ENCODE measurements around the gene CSNK1G2. TPM values are rescaled to one million over a fixed set of nuclear protein-coding genes. Genes with fewer than 3 reads are reported as not detected.

CSNK1G2 gene
- polyA plus RNA-seq, 5 donors: 32.0 to 70.0 (median 40.7) TPM

- no peak for DNase-seq
Observed at GRCh38 chr19:1942934-1943555, 2.1 kb downstream of the CSNK1G2 start.

- no peak for DNase-seq
Observed at GRCh38 chr19:1943661-1944087, 2.7 kb downstream of the CSNK1G2 start.

GRCh38 chr19:1944088-1944915 lies 3.3 kb downstream of the CSNK1G2 start:
- DNase-seq: no peak

DNA sequence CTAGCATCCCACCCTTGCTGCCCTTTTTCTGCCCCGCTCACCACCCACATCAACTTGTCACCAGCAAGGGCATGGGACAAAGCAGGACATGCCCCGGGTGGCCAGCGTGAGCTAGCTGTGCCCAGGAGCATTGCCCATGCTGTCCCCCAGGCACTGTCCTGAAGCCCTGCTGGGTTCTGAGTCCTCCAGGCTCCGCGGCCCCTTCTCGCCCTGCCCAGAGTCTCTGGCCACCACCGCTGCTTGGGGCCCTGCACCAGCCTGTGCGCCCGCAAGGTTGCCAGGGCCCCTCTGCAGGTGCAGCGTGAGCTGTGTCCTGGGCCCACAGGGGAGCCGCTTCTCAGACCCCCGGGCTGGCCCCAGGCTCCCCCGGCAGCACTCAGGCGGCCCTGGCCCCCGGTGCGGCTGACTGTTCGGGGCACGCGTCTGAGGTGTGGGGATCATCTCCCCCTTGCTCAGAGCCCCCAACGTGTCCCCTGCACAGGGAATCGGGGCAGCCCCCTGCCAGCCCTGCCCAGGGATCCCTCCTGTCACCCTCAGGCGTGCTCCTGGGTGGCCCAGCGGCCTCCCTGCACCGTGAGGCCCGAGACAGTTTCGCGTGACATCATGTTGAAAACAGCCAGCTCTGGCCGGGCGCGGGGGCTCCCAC lies 4.1 kb downstream of the CSNK1G2 start:
- no peak for DNase-seq

DNA sequence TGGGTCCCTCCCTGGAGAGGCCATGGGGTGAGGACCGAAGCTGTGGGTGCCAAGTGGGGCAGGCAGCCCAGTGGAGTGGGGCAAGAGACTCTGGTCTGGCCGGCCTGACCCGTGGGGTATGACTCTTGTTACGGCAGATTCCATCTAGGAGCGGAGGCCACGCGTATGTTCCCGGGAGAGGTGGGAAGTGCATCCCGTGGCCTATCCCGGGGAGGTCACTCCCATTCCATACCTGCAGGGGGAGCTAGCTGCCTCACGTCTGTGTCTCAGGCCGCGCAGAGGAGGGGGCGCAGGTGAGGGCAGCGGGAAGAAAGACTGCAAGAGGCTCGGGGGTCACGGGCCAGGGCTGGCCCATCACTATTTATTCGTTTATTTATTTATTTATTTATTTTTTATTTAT lies 4.9 kb downstream of the CSNK1G2 start:
- DNase-seq: no peak

- DNase-seq: no peak
Observed at GRCh38 chr19:1947651-1948209, 6.8 kb downstream of the CSNK1G2 start.

- DNase-seq: no peak
Observed at GRCh38 chr19:1949304-1950101, 8.5 kb downstream of the CSNK1G2 start.

DNA sequence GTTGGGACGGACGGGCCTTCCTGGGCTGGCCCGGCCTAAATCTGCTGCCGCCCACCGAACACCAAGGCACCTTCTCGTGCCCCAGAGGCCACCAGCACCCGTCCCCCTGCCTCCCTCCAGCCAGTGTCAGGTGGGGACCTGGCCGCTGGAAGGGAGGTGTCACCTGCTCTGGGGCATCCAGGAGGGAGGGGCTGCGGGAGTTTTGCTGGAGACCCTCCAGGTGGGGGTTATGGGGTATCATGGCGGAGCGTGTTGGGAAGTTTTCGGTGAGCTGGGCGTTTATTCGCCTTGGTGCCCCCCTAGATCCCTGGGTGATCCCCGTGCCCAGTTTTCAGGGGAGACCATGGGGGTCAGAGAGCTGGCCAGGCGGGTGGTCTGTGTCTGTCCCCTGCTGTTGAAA lies 9.7 kb downstream of the CSNK1G2 start:
- DNase-seq: no peak

GRCh38 chr19:1952635-1953034 lies 11.7 kb downstream of the CSNK1G2 start:
- DNase-seq: no peak

DNA sequence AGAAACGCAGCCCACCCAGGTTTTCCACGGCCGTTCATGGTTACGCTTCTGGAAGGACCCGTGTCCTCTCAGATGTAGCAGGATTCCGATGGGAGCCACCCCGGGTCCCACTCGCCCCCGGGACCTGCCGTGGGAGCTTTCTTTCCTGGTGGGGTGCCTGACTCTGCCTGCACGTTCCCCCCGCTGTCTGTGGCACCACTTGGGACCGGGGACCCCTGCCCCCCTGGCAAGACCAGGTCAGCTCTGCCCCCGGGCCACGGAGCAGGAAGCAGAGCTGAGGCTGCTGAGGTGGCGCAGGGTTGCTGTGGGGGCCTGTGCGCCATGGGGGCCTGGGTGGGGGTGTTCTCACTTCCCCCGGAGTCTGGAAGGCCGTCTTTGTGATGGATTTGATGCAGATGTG lies 12.1 kb downstream of the CSNK1G2 start:
- DNase-seq: no peak

GRCh38 chr19:1953441-1954094 lies 12.6 kb downstream of the CSNK1G2 start:
- DNase-seq: no peak

DNA sequence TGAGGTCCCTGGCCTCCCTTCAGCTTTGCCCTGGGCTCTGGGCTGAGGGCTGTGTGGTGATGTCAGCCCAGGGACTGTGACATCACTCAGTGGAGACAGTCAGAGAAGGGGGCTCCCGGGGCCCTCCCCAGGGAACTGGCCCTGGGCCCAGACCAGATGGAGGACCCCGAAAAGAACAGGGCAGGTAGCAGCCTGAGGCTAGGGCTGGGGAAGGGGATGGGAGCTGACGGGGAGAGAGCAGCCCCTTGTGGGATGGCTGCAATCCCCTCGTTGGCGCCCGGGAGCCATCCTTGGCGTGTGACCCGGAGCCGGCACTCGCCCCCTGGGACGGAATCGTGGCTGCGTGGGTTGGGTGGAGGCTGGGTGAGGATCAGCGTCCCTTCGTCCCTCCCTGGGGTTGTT lies 13.6 kb downstream of the CSNK1G2 start:
- DNase-seq: no peak

DNA sequence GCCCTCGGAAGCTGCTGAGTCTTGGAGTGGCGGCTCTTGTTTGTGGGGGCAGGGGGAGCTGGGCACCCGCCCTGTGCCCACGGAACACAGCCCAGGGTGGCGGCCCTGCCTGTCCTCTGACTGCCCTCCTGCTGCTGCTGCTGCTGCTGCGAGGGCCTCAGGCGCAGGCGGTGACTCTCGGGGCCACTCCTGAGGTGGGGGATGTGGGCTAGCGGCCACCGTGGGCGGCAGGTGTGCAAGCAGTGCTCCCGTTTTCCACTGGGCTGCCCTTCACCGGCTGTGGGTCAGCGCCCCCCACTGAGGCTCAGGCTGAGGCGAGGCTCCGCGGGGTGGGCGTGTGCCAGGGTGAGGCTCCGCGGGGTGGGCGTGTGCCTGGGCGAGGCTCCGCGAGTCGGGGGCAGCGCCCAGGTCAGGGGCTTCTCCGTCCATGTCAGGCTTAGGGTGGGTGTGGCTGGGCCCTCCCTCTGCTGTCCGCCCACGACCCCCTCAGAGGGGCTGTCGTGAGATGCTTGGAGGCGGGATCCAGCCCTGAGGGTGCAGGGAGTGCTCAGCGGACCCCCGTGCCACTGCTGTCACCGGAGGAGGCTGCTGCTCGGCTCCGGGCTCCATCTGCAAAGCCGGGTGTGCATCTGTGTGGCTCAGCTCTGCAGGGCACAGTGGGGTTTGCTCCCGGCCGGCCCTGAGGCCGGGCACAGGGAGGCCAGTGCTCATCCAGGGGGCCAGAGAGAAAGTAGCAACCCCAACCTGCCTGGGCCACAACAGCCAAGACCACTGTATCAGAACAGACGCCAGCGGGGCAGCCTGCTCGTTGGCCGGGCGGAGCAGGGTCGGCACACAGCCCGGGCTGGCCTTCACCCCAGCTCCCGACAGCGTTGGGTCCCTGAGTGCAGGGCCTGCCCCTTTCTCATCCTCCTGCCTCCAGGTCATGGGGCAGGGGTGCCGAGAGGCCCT lies 14.5 kb downstream of the CSNK1G2 start:
- no peak for DNase-seq

GRCh38 chr19:1956122-1956494 lies 15.1 kb downstream of the CSNK1G2 start:
- DNase-seq: no peak

DNA sequence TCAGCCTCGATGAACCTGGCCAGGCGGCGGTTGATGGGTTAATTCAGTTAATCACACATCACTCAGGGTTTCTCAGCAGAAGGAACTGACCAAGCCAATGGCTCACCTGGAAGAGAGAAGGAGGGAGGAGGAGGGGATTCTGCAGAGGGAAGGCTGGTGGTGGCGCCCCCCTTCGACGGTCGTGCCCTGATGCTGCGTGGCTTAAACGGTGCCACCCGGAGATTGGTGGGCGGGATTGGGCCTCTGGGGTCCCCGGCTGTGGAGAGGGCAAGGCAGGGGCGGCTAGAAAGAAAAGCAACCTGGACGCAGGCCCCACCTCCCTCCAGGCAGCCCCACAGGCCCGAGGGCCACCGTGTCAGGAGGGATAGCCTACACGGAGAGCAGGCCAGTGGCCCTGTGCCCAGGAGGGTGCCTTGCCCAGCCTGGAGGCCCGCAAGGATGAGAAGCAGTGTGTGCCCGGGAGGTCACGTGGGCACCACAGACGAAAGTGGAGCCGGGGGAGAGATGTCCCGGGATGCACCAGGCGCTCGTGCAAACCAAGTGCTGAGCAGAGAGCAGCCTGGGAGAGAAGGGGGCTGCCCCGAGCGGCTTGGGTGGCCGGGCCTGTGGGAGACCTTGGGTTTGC lies 16.0 kb downstream of the CSNK1G2 start:
- no peak for DNase-seq

GRCh38 chr19:1957562-1958248 lies 16.7 kb downstream of the CSNK1G2 start:
- DNase-seq: no peak

- DNase-seq: no peak
Observed at GRCh38 chr19:1959928-1960589, 19.1 kb downstream of the CSNK1G2 start.

Data from right lung (tissue), 5 donors.